ENCODE measurements around the gene CHCHD4. TPM values are rescaled to one million over a fixed set of nuclear protein-coding genes. Genes with fewer than 3 reads are reported as not detected.
"Not testable (repeated sequence)": the region's sequence is repeated elsewhere in the genome, so short reads cannot be mapped to it uniquely, and the experiment has no call there.

Gene CHCHD4
- polyA plus RNA-seq, 1 donor (not counting 4 experiments of a cell fraction or from before 2014, with no cell fraction given): 22.1 TPM

DNA sequence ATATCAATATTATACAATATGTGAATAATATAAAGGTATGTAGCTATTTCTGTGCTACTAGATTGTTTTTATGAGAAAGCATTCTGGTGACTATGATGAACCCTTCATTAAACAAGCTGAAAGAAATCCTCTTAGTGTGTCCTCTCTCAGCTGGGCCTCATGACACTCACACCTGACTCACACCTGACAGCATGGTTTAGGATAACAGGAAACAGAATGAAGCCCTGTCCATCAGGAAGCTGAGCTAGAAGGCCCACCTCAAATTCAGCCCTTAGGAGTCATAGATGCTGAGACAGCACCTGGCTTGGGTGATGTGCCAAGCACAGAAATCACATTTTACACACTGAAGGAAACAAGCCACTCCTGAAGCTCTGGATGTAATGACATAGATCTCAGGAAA is 30.8 kb downstream of the CHCHD4 start:
- FAIRE-seq (peak; percentile 81), DNase-seq (ENCODE audit: low read depth, low spot score) (peak; percentile 7)
- TF ChIP-seq, protein P1, sequence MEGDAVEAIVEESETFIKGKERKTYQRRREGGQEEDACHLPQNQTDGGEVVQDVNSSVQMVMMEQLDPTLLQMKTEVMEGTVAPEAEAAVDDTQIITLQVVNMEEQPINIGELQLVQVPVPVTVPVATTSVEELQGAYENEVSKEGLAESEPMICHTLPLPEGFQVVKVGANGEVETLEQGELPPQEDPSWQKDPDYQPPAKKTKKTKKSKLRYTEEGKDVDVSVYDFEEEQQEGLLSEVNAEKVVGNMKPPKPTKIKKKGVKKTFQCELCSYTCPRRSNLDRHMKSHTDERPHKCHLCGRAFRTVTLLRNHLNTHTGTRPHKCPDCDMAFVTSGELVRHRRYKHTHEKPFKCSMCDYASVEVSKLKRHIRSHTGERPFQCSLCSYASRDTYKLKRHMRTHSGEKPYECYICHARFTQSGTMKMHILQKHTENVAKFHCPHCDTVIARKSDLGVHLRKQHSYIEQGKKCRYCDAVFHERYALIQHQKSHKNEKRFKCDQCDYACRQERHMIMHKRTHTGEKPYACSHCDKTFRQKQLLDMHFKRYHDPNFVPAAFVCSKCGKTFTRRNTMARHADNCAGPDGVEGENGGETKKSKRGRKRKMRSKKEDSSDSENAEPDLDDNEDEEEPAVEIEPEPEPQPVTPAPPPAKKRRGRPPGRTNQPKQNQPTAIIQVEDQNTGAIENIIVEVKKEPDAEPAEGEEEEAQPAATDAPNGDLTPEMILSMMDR (optimal IDR thresholded peaks at IDR 0.05 in 1 of 3, IDR thresholded peaks at IDR 0.05 in 1 of 3, conservative IDR thresholded peaks at IDR 0.05 in 1 of 3; ENCODE audit: extremely low read depth in 1 of 3, insufficient read depth in 2 of 3, low read length in 3 of 3): no peak
- no peak for TF ChIP-seq EZH2 (IDR thresholded peaks at IDR 0.05; ENCODE audit: low read length)
- dilution Hi-C loops (cut with MboI; ENCODE audit: extremely low pct_ligation_motif_present, low sequenced_read_pairs): no loop called here
- H2AFZ ChIP-seq (ENCODE audit: control insufficient read depth, low read length): no peak overlapping the region
- H3K9ac ChIP-seq (ENCODE audit: control insufficient read depth, extremely low read depth, insufficient read depth, low read length): no peak overlapping the region
- no peak overlapping the region for H3K27ac ChIP-seq (ENCODE audit: control insufficient read depth, insufficient read depth, low read length)
- no peaks in the 10 kb centered on the region for H3K36me3 ChIP-seq (ENCODE audit: control insufficient read depth in 2 of 2, extremely low read depth in 1 of 2, insufficient read depth in 2 of 2, low read length in 2 of 2)
- H3K27me3 ChIP-seq (ENCODE audit: control insufficient read depth, extremely low read depth, insufficient read depth, low read length): no peaks in the 10 kb centered on the region
- H3K9me1 ChIP-seq (ENCODE audit: control insufficient read depth, extremely low read depth, insufficient read depth, low read length): no peaks in the 10 kb centered on the region
- no peaks in the 10 kb centered on the region for H3K9me3 ChIP-seq (ENCODE audit: control insufficient read depth, low read depth, low read length)
- H3K4me2 ChIP-seq (ENCODE audit: control insufficient read depth, extremely low read depth, insufficient read depth, low read depth, low read length): no peak overlapping the region
- H3K4me3 ChIP-seq (ENCODE audit: control insufficient read depth in 2 of 3, extremely low read depth in 1 of 3, insufficient read depth in 2 of 3, low read depth in 1 of 3, low read length in 3 of 3): no peak overlapping the region
- H4K20me1 ChIP-seq (ENCODE audit: control insufficient read depth, extremely low read depth, insufficient read depth, low read length): no peaks in the 10 kb centered on the region
- no peaks in the 10 kb centered on the region for H3K4me1 ChIP-seq (ENCODE audit: control insufficient read depth, extremely low read depth, insufficient read depth, low read length)
- H3K79me2 ChIP-seq (ENCODE audit: control insufficient read depth, insufficient read depth, low read length): no peaks in the 10 kb centered on the region

DNA sequence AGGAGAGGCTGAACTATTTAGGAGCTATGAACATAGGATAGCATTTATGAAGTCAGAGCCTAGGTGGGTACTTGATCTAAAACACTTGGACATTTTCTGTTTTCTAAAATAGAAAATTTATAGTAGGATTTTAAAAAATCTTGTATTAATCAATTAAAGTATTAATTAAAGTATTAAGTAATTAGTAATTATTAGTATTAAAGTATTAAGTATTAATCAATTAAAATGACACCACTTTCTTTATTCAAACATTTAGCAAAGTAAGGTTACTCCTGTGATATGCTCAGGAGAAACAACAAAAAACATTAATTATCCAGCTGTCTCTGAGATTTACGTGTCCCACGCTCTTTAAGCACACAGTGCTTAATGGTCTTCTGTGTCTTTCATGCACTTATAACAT is 32.2 kb downstream of the CHCHD4 start:
- Histone ChIP-seq H3K4me1 (ENCODE audit: control insufficient read depth, extremely low read depth, insufficient read depth, low read length) (no peaks in the 10 kb centered on the region), H3K79me2 (ENCODE audit: control insufficient read depth, insufficient read depth, low read length) (no peaks in the 10 kb centered on the region), H3K27ac (ENCODE audit: control insufficient read depth, insufficient read depth, low read length) (no peak overlapping the region), H3K4me3 (ENCODE audit: control insufficient read depth in 2 of 3, extremely low read depth in 1 of 3, insufficient read depth in 2 of 3, low read depth in 1 of 3, low read length in 3 of 3) (no peak overlapping the region), H2AFZ (ENCODE audit: control insufficient read depth, low read length) (no peak overlapping the region), H3K4me2 (ENCODE audit: control insufficient read depth, extremely low read depth, insufficient read depth, low read depth, low read length) (no peak overlapping the region), H3K9ac (ENCODE audit: control insufficient read depth, extremely low read depth, insufficient read depth, low read length) (no peak overlapping the region), H3K9me3 (ENCODE audit: control insufficient read depth, low read depth, low read length) (no peaks in the 10 kb centered on the region), H3K36me3 (ENCODE audit: control insufficient read depth in 2 of 2, extremely low read depth in 1 of 2, insufficient read depth in 2 of 2, low read length in 2 of 2) (no peaks in the 10 kb centered on the region), H3K9me1 (ENCODE audit: control insufficient read depth, extremely low read depth, insufficient read depth, low read length) (no peaks in the 10 kb centered on the region), H4K20me1 (ENCODE audit: control insufficient read depth, extremely low read depth, insufficient read depth, low read length) (no peaks in the 10 kb centered on the region), H3K27me3 (ENCODE audit: control insufficient read depth, extremely low read depth, insufficient read depth, low read length) (no peaks in the 10 kb centered on the region)
- dilution Hi-C loops (cut with MboI; ENCODE audit: extremely low pct_ligation_motif_present, low sequenced_read_pairs): no loop called here
- DNase-seq (ENCODE audit: low read depth, low spot score) (no peak), FAIRE-seq (no peak)
- TF ChIP-seq EZH2 (IDR thresholded peaks at IDR 0.05; ENCODE audit: low read length): no peak

DNA sequence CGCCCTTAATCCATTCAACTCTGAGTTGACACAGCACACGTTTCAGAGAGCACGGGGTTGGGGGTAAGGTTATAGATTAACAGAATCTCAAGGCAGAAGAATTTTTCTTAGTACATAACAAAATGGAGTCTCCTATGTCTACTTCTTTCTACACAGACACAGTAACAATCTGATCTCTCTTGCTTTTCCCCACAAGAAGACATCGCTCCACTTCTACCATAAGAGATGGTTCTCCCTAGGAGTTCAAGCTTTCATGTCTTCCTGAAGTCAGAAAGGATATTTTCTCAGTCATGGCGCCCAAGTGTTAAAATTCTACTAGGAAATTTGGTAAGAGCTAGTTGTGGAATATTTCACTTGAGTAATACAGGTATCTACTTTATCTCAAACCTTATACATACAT is 32.7 kb downstream of the CHCHD4 start:
- H3K9me3 ChIP-seq (ENCODE audit: control insufficient read depth, low read depth, low read length); FAIRE-seq; H4K20me1 ChIP-seq (ENCODE audit: control insufficient read depth, extremely low read depth, insufficient read depth, low read length); H3K4me1 ChIP-seq (ENCODE audit: control insufficient read depth, extremely low read depth, insufficient read depth, low read length); H2AFZ ChIP-seq (ENCODE audit: control insufficient read depth, low read length); H3K27me3 ChIP-seq (ENCODE audit: control insufficient read depth, extremely low read depth, insufficient read depth, low read length); H3K27ac ChIP-seq (ENCODE audit: control insufficient read depth, insufficient read depth, low read length); H3K9me1 ChIP-seq (ENCODE audit: control insufficient read depth, extremely low read depth, insufficient read depth, low read length); H3K4me3 ChIP-seq (ENCODE audit: control insufficient read depth in 2 of 3, extremely low read depth in 1 of 3, insufficient read depth in 2 of 3, low read depth in 1 of 3, low read length in 3 of 3); dilution Hi-C loops (cut with MboI; ENCODE audit: extremely low pct_ligation_motif_present, low sequenced_read_pairs); H3K4me2 ChIP-seq (ENCODE audit: control insufficient read depth, extremely low read depth, insufficient read depth, low read depth, low read length); H3K9ac ChIP-seq (ENCODE audit: control insufficient read depth, extremely low read depth, insufficient read depth, low read length); H3K79me2 ChIP-seq (ENCODE audit: control insufficient read depth, insufficient read depth, low read length); DNase-seq (ENCODE audit: low read depth, low spot score); H3K36me3 ChIP-seq (ENCODE audit: control insufficient read depth in 2 of 2, extremely low read depth in 1 of 2, insufficient read depth in 2 of 2, low read length in 2 of 2): not testable (repeated sequence)

- H3K36me3 ChIP-seq (ENCODE audit: control insufficient read depth in 2 of 2, extremely low read depth in 1 of 2, insufficient read depth in 2 of 2, low read length in 2 of 2); H3K27me3 ChIP-seq (ENCODE audit: control insufficient read depth, extremely low read depth, insufficient read depth, low read length); H3K9me3 ChIP-seq (ENCODE audit: control insufficient read depth, low read depth, low read length); FAIRE-seq; H3K4me1 ChIP-seq (ENCODE audit: control insufficient read depth, extremely low read depth, insufficient read depth, low read length); H3K79me2 ChIP-seq (ENCODE audit: control insufficient read depth, insufficient read depth, low read length); DNase-seq (ENCODE audit: low read depth, low spot score); H3K27ac ChIP-seq (ENCODE audit: control insufficient read depth, insufficient read depth, low read length); H3K4me3 ChIP-seq (ENCODE audit: control insufficient read depth in 2 of 3, extremely low read depth in 1 of 3, insufficient read depth in 2 of 3, low read depth in 1 of 3, low read length in 3 of 3); H3K9me1 ChIP-seq (ENCODE audit: control insufficient read depth, extremely low read depth, insufficient read depth, low read length); H4K20me1 ChIP-seq (ENCODE audit: control insufficient read depth, extremely low read depth, insufficient read depth, low read length); H3K9ac ChIP-seq (ENCODE audit: control insufficient read depth, extremely low read depth, insufficient read depth, low read length); H2AFZ ChIP-seq (ENCODE audit: control insufficient read depth, low read length); dilution Hi-C loops (cut with MboI; ENCODE audit: extremely low pct_ligation_motif_present, low sequenced_read_pairs); H3K4me2 ChIP-seq (ENCODE audit: control insufficient read depth, extremely low read depth, insufficient read depth, low read depth, low read length): not testable (repeated sequence)
These were observed 37.2 kb downstream of the CHCHD4 start for GRCh38 chr3:14087461-14087860.

All from keratinocyte (primary cell).